Cerebellar nuclear complex (tissue), 1 donor: ENCODE results near the gene GRIP1.

Experiments
- DNase-seq, 2 experiments: peaks; one replicate each; lab custom pipeline; 2025; lab: John Stamatoyannopoulos, UW

The GRIP1 gene, protein sequence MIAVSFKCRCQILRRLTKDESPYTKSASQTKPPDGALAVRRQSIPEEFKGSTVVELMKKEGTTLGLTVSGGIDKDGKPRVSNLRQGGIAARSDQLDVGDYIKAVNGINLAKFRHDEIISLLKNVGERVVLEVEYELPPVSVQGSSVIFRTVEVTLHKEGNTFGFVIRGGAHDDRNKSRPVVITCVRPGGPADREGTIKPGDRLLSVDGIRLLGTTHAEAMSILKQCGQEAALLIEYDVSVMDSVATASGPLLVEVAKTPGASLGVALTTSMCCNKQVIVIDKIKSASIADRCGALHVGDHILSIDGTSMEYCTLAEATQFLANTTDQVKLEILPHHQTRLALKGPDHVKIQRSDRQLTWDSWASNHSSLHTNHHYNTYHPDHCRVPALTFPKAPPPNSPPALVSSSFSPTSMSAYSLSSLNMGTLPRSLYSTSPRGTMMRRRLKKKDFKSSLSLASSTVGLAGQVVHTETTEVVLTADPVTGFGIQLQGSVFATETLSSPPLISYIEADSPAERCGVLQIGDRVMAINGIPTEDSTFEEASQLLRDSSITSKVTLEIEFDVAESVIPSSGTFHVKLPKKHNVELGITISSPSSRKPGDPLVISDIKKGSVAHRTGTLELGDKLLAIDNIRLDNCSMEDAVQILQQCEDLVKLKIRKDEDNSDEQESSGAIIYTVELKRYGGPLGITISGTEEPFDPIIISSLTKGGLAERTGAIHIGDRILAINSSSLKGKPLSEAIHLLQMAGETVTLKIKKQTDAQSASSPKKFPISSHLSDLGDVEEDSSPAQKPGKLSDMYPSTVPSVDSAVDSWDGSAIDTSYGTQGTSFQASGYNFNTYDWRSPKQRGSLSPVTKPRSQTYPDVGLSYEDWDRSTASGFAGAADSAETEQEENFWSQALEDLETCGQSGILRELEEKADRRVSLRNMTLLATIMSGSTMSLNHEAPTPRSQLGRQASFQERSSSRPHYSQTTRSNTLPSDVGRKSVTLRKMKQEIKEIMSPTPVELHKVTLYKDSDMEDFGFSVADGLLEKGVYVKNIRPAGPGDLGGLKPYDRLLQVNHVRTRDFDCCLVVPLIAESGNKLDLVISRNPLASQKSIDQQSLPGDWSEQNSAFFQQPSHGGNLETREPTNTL

DNA sequence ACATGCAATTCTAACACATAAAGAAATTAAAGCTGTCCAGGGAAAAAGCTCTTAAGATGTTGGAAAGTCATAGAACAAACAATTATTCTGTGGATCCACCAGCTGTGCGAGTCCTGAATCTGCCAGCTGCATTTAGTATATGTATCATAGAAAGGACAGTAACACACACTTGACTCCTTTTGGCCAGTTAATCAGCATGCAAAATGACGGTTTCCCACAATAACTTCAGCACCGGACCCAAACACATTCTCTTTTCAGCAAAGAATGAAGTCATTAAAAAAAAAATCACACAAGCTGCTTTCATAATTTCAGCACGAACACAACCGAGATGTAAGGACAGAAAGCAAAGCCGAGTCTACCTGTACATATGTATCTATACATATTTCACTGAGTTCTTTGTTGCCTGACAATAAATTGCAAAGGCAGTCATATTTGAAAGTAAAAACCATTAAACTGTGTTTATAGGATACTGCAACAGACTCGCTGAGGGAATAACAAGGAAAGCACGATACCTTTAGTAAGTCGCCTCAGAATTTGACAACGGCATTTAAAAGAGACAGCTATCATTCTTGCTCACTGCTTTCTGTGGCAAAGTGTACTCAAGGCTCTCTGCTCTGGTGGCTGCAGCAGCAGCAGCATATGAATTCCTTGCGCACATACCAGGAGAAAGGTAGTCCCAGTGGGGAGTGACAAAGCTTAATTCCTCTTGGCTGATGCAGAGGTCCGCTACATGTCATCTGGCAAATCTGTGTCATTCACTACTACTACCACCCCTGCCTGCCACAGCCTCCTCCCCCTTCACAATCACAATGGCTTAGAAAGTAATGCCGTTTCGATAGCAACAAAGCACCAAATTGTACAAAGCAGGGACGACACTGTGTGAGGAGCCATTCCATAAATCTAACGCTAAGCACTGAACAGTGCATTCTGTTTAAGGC is at the start of gene GRIP1:
TSS of gene GRIP1 (minus strand) at position 739 of the 938 bp plus-strand sequence. CDS start at position 567, 172 bp downstream.
- no peak for DNase-seq

GRCh38 chr12:66726556-66726955 is 47.7 kb upstream of the GRIP1 start:
- no peak for DNase-seq

- no peak for DNase-seq
These were observed 46.2 kb upstream of the GRIP1 start for GRCh38 chr12:66725031-66725430.

DNA sequence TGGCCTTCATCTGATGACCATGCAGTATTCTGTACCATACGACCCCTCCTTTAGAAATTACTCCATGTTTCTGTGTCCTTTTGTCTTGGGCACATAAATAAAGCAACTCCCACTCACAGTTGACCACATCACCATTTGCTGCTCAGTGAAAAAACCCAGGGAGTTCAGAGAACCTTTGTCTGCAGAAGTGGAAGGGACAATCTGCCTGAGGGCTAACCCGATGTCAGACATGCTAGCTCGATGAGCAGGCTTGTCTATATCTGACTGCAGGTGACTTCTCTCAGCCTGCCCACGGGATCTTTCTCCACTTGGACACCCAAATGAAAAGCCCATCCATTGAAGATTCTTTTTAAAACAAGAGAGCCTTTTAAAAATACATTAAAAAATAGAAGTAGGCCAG is 45.7 kb upstream of the GRIP1 start:
- no peak for DNase-seq

DNA sequence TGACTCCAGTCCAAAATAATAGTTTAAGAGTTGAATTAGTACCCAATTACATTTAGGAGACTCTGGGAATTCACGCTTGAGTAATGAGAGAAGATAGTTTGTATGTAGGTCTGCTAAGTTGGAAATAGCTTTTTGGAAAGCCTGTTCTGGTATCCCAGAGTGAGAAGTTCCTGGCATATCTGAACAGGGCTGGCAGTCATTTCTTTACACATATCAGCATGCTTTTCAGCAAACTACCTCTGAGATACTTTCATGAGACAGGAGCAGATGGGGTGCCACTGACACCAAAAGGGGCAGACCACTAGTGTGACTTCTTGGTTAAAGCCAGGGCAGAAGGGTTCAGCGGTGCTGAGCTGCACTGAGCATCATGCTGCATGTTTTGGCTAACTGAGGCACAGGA is 45.1 kb upstream of the GRIP1 start:
- DNase-seq: no peak

DNA sequence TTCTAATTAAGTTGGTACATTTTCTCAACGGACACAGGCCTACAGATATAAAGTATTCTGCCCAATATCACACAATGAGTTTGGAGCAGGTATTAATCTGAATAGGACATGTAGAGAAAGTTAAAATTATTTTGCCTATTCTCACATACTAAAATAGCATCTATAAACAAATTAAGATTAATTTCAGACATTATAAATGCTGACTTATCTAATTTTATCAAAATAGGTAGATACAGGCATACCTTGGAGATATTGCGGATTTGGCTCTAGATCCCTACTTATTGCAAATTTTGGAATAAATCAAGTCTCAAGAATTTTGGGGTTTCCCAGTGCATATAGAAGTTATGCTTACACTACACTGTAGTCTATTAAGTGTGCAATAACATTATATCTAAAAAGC is 41.0 kb upstream of the GRIP1 start:
- no peak for DNase-seq

DNA sequence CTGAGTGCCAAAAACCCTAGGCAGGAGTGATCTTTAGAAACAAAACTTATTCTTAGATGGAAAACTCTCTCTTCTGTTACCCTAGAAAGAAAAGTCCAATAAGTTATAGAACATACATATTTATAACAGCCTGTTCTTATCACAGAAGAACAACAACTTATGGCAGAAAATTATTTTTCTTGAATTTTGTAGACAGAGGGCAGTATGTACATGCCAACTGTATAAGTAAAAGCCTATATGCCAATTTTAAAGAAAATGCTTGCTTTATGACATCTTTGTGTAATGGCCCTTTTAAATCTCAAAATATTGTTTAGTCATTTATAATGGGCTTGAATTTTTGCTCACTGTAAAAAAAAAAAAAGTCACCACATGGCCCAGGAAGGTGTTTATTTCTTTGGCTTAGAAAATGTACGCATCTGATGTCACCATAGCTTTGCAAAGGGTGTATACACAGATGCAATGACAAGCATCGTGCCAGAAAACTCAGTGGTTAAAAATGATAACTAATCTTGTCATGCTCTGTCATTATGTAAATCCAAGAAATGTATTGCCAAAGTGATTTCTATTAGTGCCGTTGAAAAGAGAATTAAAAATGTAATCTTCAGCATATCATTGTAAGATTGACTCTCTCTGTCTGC is 38.3 kb upstream of the GRIP1 start:
- no peak for DNase-seq

DNA sequence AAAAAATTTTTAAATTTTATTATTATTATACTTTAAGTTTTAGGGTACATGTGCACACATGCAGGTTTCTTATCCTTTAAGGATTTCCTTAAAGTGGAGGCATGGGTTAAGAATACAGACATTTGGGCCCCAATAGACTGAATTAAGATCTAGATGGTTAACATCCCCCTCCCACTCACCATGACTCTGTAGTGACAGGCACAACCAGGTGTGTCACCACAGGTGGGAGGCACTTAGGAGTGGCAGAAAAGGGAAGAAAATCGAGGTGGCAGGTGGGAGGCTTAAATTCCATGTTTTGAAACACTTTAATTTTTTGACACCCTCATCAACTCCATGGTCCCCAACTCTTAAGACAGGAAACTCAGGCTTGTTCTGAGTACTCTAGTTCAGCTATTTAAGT is 37.6 kb upstream of the GRIP1 start:
- DNase-seq: no peak

- no peak for DNase-seq
These were observed 35.8 kb upstream of the GRIP1 start for GRCh38 chr12:66714709-66715108.

GRCh38 chr12:66713984-66714383 is 35.1 kb upstream of the GRIP1 start:
- no peak for DNase-seq

DNA sequence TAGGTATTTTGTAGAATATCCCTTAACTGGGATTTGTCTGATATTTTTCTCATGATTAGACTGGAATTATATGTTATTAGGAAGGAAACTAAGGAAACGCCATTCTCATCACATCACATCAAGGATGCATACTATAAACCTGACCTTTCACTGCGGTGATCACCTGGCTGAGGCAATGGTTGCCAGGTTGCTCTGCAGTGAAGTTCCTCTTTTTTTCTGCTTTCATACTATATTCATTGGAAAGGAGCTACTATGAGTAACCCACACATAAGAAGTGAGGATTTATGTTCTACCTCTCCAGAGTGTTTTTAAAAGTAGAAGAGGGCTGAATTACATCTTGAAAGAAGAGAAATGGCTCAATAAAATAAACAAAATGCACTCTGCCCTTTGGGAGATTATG is 31.0 kb upstream of the GRIP1 start:
- DNase-seq: no peak

- no peak for DNase-seq
These were observed 30.5 kb upstream of the GRIP1 start for GRCh38 chr12:66709457-66709773.

GRCh38 chr12:66708704-66709456 is 30.0 kb upstream of the GRIP1 start:
- DNase-seq: no peak

DNA sequence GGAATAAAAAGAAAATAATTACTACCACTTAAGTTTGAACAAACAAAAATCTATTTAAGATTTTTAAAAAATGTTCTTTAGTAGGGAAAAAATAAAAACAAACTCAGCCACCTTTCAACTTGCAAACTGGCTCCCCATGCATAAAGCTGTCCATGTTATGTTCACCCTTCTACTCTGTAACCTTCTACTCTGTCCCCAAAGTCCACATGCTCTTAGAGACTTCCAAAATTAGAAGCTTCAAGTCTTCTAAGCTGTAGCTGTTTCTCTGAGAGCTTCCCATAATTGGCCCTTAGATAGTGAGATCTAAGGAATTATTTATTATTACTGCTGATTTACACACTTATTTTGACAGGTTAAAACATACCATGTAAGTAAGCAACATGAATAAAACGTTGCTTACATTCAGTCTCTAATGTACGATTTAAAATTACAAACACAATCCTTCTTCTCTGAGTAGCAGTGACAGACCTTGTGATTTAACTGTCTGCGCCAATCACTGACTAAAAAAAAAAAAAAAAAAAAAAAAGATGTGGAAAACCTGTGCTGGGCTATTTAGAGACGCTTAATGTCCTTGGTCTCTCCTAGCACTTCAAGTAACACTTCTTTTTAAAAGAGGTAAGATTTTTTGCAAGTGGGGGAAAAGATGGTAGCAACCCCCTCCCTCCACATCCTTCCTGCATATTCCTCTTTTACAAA is 28.3 kb upstream of the GRIP1 start:
- no peak for DNase-seq

GRCh38 chr12:66699738-66700482 is 21.0 kb upstream of the GRIP1 start:
- DNase-seq: no peak

- no peak for DNase-seq
These were observed 19.7 kb upstream of the GRIP1 start for GRCh38 chr12:66698558-66698957.

GRCh38 chr12:66697404-66697803 is 18.5 kb upstream of the GRIP1 start:
- no peak for DNase-seq

DNA sequence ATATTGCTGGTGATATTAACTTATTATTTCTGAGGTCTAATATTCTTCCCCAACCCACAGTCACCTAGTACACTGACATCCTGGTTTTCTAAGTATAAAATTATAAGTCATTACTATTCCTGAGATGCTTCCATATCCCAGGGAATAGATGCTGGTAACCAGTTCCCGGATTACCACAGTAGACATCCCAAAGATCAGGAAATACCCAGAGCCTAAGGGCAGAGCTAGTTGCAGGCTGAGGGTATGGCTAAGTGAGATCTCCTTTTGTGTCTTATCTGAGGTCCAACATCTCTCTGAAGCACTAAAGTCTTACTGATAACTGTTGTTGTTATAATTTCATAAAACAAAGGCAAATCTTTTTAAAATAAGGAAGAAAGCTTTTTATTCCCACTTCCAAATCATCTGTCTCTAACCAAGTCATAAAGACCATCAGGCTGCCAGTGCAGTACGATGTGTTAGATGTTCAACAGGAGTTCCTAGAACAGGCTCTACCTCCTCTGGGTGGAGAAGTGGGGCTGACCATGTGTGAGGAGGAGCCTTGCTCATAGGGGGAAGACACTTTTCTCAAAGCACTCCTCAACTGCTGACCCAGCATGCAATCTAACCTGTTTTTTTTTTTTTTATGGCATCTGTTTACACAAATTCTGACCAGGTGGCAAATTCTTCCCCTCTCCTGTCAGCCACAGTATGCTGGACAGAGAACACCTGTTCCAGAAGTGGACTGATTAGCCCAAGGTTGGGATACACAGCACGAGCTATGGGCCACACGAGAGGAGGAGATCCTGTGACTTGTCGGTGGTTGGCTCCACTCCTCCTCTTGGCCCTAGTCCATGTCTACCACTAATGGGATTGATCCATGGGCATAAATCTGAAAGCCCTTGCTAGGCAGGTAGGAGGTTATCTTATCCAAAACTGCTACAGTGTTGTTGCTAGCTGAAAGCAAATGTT is 16.1 kb upstream of the GRIP1 start:
- DNase-seq: no peak
